NOMO-1 treated with DMSO at 0.1 percent for 48 hours (cell line): Measurements from ENCODE around the gene BRMS1.
A peak's percentile ranks its signal among the peaks of the same experiment; 100 is the strongest.
"Not testable (repeated sequence)": the region's sequence is repeated elsewhere in the genome, so short reads cannot be mapped to it uniquely, and the experiment has no call there.

Source experiments
- DNase-seq: peaks from one replicate; lab custom pipeline; 2025; ENCODE audit not compliant: unreplicated experiment; lab: John Stamatoyannopoulos, UW

BRMS1 gene

DNA sequence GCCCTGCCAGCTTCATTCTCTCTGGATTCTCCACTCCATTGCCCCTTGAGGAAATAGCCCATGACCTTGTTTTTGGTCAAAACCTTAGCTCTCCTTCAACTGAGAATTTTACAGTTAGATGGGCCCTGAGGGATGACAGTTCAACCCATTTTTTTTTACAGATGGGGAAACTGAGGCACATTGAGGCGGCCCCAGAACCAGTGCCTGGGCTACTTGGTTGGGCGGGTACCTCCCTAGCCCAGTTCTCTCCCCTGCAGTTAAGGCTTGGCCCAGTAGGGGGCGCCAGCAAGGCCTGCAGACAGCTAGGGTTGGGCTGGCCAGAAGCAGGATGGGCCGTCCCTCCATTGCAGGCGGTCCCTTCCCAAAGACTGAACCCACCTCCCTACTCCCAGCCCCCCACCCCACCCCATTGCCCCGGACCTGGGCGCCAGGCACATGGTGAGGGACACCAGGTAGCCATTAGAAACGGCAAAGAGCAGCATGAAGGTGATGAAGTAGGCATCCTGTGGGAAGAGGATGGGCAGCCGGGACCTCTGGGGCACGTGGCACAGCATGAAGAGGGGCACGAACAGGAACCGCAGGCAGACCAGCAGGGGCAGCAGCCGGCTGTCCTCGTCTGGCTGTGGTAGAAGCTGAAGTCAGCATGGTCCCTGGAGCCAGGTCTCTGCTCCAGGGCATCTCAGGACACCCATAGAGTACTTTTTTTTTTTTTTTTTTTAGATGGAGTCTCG is 19.1 kb upstream of the BRMS1 start:
- no peak for DNase-seq

DNA sequence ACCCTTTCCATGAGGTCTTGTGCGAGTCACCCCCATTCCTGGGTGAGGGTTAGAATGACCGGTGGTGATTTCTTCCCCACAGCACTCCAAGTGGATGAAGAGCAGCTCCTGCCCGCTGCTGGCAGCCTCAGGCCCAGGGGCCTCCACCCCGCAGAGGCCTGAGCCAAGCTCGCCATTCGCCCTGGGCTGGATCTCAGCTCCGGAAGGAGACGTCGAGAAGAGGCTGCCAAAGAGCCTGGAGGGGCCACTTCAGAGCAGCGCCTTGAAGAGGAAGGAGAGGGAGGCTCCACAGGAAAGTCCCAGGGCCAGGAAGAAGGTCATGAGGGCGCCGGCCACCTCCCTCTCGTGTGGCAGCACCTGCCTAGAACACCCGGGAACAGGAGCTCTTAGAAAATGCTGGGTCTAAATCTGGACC is 18.3 kb upstream of the BRMS1 start:
- DNase-seq, result no peak

DNA sequence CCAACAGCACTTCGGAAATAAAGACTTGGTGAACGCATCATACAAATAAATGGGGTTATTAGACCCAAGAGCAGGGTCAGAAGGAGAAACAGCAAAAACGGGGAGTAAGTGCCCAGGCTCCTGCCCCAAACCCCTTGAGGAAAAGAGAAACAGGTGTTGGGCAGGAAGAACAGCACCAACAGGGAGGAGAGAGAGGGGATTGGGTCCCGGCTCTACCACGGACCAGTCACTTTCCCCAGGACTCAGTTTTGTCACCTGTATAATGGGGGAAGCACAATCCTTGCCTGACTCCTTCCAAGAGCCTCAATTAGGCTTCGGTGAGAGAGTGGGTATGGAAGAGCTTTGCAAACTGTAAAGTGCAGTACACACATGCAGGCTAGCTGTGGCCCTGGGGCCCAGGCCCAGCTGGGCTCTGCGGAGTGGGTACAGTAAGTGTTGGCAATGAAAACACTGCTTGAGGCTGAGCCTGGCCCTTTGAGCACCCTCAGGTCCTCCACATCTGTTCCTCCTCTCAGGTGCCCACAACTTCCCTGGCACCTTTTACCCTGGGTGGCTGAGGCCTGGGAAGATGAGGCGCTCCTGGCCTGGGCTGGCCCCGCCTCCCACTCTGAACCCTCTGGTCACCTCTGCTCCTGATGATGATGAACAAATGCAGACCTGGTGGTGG is 17.7 kb upstream of the BRMS1 start:
- no peak for DNase-seq

DNA sequence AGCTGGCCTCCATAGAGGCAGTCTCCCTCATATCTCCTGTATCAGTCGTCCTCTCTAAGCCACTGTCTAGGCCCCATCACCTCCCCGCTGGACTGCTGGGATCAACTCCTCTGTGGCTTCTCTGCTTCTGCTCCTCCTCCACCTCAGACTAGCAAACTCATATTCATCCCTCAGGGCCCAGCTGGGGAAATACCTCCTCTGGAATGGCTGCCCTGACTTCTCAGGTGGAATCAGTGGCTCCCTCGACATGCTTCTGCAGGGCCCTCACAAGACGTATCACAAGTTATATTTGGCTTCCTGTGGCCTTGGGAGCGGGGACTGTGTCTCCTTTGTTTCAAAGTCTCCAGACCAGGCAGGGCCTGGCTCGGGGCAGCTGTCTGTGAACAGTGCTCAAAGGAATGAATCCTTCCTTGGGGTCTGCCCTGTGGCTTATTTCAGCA is 16.6 kb upstream of the BRMS1 start:
- DNase-seq, result no peak

DNA sequence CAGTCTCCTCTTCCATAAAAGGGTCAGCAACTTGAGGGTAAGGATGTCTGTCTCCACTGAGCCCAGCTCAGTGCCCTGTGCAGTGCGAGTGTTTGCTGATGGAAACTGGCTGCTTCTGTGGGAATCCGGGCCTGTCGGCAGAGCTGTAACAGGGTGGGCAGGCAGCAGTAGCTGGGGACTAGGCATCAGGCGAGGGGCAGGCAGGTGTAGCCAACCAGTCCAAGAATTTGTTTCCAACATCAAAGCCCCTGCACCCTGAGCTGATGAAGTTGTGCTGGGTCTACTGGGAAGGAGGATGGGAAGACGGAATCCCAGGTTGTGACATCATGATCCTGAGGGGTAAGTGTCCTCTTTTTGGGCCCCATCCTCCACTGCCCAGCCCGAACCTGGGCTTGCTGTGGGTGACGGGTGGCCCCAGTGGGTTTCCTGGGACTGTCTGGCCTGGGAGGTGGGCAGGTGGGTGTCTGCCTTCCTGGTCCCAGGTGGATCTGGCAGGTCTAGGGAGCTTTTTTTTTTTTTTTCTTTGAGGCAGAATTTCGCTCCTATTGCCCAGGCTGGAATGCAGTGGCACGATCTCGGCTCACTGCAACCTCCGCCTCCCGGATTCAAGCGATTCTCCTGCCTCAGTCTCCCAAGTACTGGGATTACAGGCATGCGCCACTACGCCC is 15.6 kb upstream of the BRMS1 start:
- no peak for DNase-seq

DNA sequence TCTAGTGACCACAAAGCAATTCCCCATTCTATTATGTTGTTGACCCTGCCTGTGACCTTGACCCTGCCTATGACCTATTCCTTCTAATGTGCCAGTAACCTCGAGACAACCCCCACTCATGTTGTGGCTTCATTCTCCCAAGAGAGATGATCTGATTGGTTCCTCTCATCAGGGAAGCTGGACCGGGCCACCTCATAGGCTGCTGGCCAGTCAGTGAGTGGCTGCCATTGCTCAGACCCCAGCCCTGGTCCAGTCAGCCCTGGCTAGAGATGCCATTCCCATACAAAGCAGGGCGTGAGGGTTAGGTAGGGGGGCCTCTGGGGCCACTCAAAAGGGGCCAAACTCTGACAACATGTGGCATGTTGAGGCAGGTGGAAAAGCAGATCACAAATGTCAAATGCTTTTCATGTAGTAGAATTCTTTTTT is 14.8 kb upstream of the BRMS1 start:
- DNase-seq, result no peak

DNA sequence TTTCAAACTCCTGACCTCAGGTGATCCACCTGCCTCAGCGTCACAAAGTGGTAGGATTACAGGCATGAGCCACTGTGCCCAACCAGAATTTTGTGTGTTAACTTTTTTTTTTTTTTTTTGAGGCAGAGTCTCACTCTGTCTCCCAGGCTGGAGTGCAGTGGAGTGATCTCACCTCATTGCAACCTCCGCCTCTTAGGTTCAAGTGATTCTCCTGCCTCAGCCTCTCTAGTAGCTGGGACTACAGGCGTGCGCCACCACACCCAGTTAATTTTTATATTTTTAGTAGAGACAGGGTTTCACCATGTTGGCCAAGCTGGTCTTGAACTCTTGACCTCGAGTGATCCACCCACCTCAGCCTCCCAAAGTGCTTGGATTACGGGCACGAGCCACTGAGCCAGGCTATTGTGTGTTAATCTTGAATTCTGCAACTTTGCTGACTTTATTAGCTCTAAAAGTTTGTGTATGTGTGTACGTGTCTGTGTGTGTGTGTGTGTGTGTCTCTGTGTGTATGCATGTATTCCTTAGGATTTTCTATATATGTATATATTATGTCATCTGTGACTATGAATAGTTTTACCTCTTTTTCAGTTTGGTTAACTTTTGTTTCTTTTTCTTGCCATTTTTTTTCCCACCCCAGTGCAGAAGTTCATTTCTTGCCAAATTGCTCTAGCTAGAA is 5.8 kb upstream of the BRMS1 start:
- not testable (repeated sequence) for DNase-seq

DNA sequence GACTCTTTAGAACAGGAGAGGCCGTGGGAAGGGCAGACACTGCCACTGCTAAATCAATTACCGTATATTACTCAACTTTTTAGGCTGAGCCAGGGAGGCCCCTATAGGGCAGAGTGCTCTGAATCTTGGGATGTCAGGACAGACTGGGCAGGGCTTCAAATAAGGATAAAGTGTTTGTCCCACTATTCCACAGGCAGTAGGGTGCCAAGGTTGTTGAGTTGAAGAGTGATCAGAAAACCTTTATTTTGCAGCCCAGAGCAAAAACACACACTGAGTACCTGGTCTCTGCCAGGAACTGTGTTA is 4.1 kb upstream of the BRMS1 start:
- no peak for DNase-seq

DNA sequence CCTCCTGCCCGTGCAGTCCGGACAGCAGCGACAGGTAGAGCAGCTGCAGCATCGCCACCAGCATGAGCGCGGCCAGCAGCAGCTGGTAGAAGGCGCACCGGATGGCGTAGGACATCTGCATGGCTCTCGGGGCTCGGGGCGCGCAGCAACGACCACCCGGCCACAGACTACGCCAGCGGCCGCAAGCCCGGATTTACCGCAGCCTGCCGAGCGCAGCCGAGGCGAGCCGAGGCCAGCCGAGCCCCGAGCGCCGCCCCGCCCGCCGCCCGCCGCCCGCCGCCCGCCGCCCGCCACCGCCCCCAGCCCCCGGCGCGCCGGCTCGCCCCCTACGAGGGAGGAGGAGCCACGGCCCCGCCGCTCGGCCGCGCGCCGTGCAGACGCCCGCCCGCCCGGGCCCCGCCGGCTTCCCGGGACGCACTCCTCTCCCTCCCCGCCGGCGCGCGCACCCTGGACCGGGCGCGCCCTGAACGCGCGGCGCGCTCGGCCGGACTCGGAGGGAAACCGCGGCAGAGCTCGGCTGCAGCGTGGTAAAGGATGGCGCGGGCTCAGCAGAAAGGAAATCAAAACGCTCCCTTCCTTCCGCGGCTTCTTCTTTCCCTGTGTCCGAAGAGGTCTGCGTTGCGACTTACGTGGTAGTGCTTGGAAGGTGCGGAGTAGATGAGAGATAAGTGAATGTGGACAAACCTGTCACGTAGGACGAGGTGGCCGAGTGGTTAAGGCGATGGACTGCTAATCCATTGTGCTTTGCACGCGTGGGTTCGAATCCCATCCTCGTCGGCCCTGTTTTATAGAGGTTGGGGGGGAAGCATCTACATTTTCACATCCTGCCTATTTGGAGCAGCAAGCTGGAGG is 2.7 kb upstream of the BRMS1 start, which contains the start of gene B4GAT1:
B4GAT1 (minus strand) TSS at position 205 of the 852 bp plus-strand sequence; CDS start at position 121, 84 bp downstream.
- peak; percentile 79 for DNase-seq

DNA sequence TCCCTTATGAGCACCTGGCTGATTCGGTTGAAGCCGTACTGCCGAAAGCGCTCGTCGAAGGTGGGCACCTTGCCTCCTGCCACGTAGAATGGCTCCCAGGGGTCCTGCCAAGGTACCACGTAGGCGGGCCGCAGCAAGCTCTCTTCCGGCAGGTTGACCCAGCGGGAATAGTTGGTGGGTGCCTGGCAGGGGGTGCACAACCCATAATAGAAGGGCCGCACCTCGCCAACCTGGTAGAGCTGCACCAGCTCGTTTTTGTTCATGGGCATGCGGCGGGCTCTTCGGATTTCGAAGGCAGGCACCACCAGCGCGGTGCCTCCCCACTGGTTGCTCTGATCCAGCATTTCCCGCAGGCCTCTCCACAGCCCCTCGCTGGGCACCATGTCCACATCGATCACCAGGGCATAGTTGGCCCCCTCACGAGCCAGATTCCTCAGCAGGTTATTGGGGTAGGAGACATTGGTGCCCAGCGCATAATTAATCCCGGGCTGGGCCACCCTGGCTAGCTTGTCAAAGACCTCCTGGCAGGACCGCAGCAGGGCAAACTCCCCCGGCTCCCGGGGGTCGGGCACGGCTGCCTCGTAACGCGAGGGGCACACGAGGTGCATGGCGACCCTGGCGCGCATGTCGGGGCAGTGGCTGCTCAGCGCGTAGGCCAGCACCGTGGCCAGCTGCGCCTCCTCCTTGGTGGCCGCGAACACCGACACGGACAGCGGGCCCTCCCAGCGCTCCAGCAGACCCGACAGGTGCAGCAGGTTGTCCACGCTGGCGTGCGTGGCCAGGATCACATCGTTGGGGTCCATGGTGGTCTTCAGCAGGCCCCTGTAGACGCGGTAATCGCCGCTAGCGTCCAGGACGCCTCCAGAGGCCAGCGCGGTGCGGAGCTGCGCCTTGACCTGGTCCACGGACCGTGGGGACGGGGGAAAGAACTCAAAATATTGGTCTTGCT is 1.8 kb upstream of the BRMS1 start:
- no peak for DNase-seq

DNA sequence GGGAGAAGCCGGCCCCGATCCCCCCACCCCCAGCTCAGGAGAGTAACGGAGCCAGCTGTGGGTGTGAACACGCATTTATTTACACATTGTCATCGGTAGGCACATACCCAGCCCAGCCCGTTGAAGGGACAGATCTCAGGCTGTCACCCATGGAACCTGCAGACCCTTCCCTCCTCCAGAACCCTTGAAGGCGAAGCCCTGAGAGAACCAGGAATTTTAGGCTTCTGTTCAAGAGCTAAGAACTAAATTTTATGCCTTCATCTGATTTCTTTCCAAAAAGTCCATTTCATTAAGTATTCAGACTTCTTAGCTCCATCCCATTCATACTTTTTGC is 379 bp upstream of the BRMS1 start:
- DNase-seq, result no peak

DNA sequence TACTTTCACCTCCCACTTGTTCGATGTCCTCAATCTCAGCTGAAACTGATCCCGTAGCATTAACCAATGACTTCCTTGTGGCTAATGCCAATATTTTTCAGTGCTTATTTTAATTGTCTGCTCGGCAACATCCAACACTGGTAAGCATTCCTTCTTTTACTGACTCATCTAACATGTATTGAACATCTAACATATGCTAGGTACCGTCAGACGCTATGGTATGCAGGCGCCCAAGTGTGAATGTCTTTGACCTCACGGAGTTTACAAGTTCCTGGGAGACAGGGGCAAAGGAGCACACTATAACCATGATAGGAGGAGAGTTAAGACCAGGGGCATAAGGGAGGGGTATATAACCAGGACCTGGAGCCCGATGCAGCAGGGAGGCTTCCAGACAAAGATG is 1.7 kb downstream of the BRMS1 start:
- no peak for DNase-seq

DNA sequence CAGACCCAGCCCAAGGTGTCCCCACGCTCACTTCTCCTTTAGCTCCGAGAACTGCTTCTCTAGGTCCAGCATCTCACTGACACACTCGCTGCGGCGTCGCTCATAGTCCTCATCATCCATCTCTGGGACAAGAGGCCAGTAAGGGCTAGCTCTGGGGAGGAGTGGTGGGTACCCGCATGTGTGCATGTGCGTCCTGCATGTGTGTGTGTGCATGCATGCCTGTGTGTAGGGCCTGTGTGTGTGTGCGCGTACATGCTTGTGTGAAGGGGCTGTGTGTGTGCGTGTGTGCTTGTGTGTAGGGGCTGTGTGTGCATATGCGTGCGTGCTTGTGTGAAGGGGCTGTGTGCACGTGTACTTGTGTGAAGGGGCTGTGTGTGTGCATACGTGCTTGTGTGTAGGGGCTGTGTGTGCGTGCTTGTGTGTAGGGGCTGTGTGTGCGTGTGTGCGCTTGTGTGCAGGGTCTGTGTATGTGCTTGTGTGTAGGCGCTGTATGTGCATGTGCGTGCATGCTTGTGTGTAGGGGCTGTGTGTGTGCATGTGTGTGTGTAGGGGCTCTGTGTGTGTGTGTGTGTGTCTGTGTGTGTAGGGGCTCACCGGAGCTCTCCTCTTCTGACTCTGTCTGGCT is 3.3 kb downstream of the BRMS1 start:
- no peak for DNase-seq

DNA sequence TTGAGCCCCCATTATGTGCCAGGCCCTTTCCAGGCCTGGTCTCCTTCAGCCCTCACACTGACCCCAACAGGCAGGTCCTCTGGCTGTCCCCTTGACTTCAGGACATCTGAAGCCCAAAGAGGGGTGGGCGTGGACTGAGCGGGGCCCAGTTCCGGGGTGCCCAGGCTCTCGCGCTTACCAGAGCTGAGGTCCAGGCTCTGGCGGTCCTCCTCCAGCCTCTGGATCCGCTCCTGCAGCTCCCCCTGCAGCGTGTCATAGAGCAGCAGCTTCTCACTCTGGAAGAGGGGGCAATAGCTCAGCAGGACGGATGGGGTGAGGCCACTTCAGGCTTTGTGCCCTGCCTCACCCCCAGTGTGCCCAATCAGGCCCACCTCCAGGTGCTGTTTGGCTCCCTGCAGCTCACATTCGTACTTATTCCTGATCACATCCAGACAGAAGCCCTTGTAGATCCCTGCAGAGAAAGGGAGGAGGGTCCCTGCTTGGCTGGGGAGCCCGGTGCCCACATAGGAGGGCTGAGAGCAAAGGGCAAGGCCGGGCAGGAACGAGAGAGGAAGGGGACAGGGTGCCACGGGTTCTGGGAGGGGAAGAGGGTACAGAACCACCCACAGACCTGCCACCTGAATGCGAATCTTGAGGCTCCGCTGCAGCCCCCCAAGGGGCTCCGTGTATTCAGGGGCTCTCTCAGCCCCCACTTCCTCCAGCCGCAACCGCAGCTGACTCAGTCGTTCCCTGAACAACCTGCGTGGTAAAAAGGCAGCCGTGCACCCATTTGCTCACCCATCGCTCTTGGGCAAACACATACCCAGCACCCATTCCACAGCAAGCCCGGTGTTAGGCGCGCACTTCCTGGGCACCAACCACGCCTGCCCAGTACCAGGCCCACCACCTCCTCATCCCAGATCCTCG is 4.1 kb downstream of the BRMS1 start:
- no peak for DNase-seq

DNA sequence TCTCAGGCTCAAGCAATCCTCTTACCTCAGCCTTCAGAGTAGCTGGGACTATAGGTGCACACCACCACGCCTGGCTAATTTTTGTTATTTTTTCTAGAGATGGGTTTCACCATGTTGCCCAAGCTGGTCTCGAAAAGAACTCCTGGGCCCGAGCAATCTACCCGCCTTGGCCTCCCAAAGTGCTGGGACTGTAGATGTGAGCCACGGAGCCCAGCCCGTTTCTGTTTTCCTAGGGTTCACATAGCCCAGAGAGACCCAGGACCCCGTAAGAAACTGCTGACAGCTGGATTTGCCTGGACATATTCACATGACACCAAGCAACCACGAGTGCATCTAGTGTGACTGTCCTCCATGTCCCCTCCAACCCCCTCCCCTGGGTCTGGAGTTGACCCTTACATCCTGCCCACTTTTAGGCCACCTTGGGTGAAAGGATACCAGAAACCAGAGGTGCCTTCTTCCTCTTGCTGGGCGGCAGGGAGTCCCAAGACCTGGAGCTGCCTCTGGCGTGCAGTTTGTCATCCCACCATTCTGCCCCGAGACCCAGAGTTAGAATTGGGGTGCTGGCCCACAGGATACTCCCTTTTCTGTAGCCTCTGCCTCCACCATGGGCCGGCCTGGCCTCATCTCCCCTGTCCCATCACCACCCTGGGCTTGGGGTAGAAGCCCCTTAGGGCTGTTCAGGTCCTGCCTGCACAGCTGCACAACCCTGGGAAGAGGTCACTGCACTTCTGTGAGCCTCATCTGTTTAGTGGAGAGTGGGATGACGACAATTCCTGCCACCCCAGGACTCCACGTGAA is 5.0 kb downstream of the BRMS1 start:
- DNase-seq, result no peak

DNA sequence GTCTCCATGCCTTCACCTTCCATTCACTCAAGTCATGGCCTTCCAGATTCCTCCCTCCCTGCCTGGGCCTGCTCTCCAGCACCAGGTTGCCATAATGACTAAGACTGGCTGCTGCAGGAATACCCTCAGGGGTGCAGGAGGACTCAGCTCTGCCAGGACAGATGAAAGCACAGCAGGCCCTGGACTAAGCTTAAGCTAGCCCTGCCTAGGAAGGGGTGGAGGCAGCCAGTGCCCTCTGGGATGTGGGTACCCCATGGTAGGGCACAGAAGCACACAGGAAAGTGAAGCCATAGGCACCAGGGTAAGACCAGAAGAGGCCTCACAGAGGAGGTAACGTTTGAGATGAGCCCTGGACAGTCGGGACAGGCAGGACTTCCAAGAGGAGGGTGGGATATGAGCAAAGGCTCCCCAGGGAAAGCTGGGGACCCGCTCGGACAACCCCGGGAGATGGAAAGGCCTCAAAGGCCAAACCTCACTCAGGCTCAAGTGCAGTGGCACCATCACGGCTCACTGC is 5.7 kb downstream of the BRMS1 start:
- DNase-seq, result no peak
